ENCODE measurements around the gene NT5C2. TPM values are rescaled to one million over a fixed set of nuclear protein-coding genes. Genes with fewer than 3 reads are reported as not detected.
"Not testable (repeated sequence)": the region's sequence is repeated elsewhere in the genome, so short reads cannot be mapped to it uniquely, and the experiment has no call there.

Gene NT5C2
- total RNA-seq, 1 experiment from 2014 or later, result 74.6 TPM

GRCh38 chr10:103188853-103189252, 4.2 kb downstream of the NT5C2 start:
- Histone ChIP-seq H3K4me3 (ENCODE audit: low read length) (0 out of 2 replicates have a peak overlapping the region, but pooled peaks have one; percentile 21), H3K27ac (ENCODE audit: low read length) (no peak overlapping the region), H3K9me2 (replicated peaks; ENCODE audit: low read length) (no peaks in the 10 kb centered on the region), H3K9me3 (ENCODE audit: low read length) (no peaks in the 10 kb centered on the region), H3K79me2 (ENCODE audit: low read length) (peaks cover 96% of the 10 kb centered on the region), H3K4me2 (ENCODE audit: low read length) (peak overlapping the region; percentile 49; the same call in 1 of the 2 replicates), H3K36me3 (ENCODE audit: low read depth, low read length) (0 out of 2 replicates have a peak, but pooled peaks cover 3% of the 10 kb centered on the region), H3K27me3 (ENCODE audit: low read length) (no peaks in the 10 kb centered on the region), H3K9ac (ENCODE audit: low read length) (no peak overlapping the region), H2AFZ (ENCODE audit: low read length) (no peak overlapping the region), H3F3A (ENCODE audit: low read length, unreplicated experiment) (no peaks in the 10 kb centered on the region), H4K20me1 (ENCODE audit: low read length) (peaks cover 45% of the 10 kb centered on the region), H3K4me1 (ENCODE audit: insufficient read depth, low read length) (peaks cover 56% of the 10 kb centered on the region)
- intact Hi-C loops (cut with micrococcal nuclease), result no loop called here
- BruUV-seq (replicated peaks), result no TSS peak
- CTCF ChIA-PET, result interaction anchor here (0.6 to 0.7 kb wide), 2 partner anchors 42 to 50 kb away, joined by 3 read pairs; no protein-coding TSS in a partner anchor
- peak; percentile 8 for DNase-seq
- TF ChIP-seq EZH2phosphoT487 (IDR thresholded peaks at IDR 0.05; ENCODE audit: borderline replicate concordance, low read length) (no peak), CTCF (conservative IDR thresholded peaks at IDR 0.05; ENCODE audit: low read depth, low read length) (no peak), EZH2 (IDR thresholded peaks at IDR 0.05; ENCODE audit: low read length, unreplicated experiment) (no peak)
- POLR2A ChIA-PET (ENCODE audit: unreplicated experiment), result interaction anchor here (0.6 kb wide), 1 partner anchor 42 kb away, joined by 3 read pairs; no protein-coding TSS in a partner anchor
- ATAC-seq, result no peak

GRCh38 chr10:103186128-103186527, 6.9 kb downstream of the NT5C2 start:
- H4K20me1 ChIP-seq (ENCODE audit: low read length), result peaks cover 31% of the 10 kb centered on the region
- H3K4me2 ChIP-seq (ENCODE audit: low read length), result peak overlapping the region; percentile 26; the same call in 1 of the 2 replicates
- H3K36me3 ChIP-seq (ENCODE audit: low read depth, low read length), result peaks cover 12% of the 10 kb centered on the region; the same call in 1 of the 2 replicates
- H3K27ac ChIP-seq (ENCODE audit: low read length), result no peak overlapping the region
- H3K9me2 ChIP-seq (replicated peaks; ENCODE audit: low read length), result no peaks in the 10 kb centered on the region
- intact Hi-C loops (cut with micrococcal nuclease), result no loop called here
- H2AFZ ChIP-seq (ENCODE audit: low read length), result no peak overlapping the region
- H3K4me3 ChIP-seq (ENCODE audit: low read length), result no peak overlapping the region
- TF ChIP-seq EZH2 (IDR thresholded peaks at IDR 0.05; ENCODE audit: low read length, unreplicated experiment), result no peak
- no peak for TF ChIP-seq EZH2phosphoT487 (IDR thresholded peaks at IDR 0.05; ENCODE audit: borderline replicate concordance, low read length)
- TF ChIP-seq CTCF (conservative IDR thresholded peaks at IDR 0.05; ENCODE audit: low read depth, low read length), result no peak
- CTCF ChIA-PET, result no interaction called here
- DNase-seq (no peak), ATAC-seq (no peak)
- POLR2A ChIA-PET (ENCODE audit: unreplicated experiment), result no interaction called here
- H3K9ac ChIP-seq (ENCODE audit: low read length), result no peak overlapping the region
- peaks cover 99% of the 10 kb centered on the region for H3K79me2 ChIP-seq (ENCODE audit: low read length)
- H3K9me3 ChIP-seq (ENCODE audit: low read length), result no peaks in the 10 kb centered on the region
- peaks cover 50% of the 10 kb centered on the region for H3K4me1 ChIP-seq (ENCODE audit: insufficient read depth, low read length)
- H3K27me3 ChIP-seq (ENCODE audit: low read length), result no peaks in the 10 kb centered on the region
- no TSS peak for BruUV-seq (replicated peaks)
- no peaks in the 10 kb centered on the region for H3F3A ChIP-seq (ENCODE audit: low read length, unreplicated experiment)

GRCh38 chr10:103184615-103185014, 8.5 kb downstream of the NT5C2 start:
- Histone ChIP-seq H3K4me1 (ENCODE audit: insufficient read depth, low read length) (peaks cover 39% of the 10 kb centered on the region), H3K9me3 (ENCODE audit: low read length) (no peaks in the 10 kb centered on the region), H3K79me2 (ENCODE audit: low read length) (peaks cover 99% of the 10 kb centered on the region), H3K27ac (ENCODE audit: low read length) (no peak overlapping the region), H3K36me3 (ENCODE audit: low read depth, low read length) (peaks cover 26% of the 10 kb centered on the region), H3F3A (ENCODE audit: low read length, unreplicated experiment) (no peaks in the 10 kb centered on the region), H3K27me3 (ENCODE audit: low read length) (no peaks in the 10 kb centered on the region), H3K4me2 (ENCODE audit: low read length) (peak overlapping the region; percentile 20; the same call in 1 of the 2 replicates), H3K9me2 (replicated peaks; ENCODE audit: low read length) (no peaks in the 10 kb centered on the region), H3K4me3 (ENCODE audit: low read length) (no peak overlapping the region), H3K9ac (ENCODE audit: low read length) (no peak overlapping the region), H2AFZ (ENCODE audit: low read length) (no peak overlapping the region), H4K20me1 (ENCODE audit: low read length) (peaks cover 21% of the 10 kb centered on the region; the same call in 1 of the 2 replicates)
- TF ChIP-seq EZH2 (IDR thresholded peaks at IDR 0.05; ENCODE audit: low read length, unreplicated experiment), result no peak
- TF ChIP-seq EZH2phosphoT487 (IDR thresholded peaks at IDR 0.05; ENCODE audit: borderline replicate concordance, low read length), result no peak
- no peak for TF ChIP-seq CTCF (conservative IDR thresholded peaks at IDR 0.05; ENCODE audit: low read depth, low read length)
- ChIA-PET CTCF (no interaction called here), POLR2A (ENCODE audit: unreplicated experiment) (no interaction called here)
- intact Hi-C loops (cut with micrococcal nuclease), result no loop called here
- DNase-seq, result peak; percentile 18
- BruUV-seq (replicated peaks), result no TSS peak
- no peak for ATAC-seq

- peak overlapping the region; percentile 20; the same call in 1 of the 2 replicates for H3K4me2 ChIP-seq (ENCODE audit: low read length)
- DNase-seq, result peak; percentile 5
Measured at GRCh38 chr10:103183991-103184451, 9.1 kb downstream of the NT5C2 start.

More at GRCh38 chr10:103183991-103184451, 9.1 kb downstream of the NT5C2 start:
- Histone ChIP-seq H3K4me1 (ENCODE audit: insufficient read depth, low read length) (peaks cover 35% of the 10 kb centered on the region), H4K20me1 (ENCODE audit: low read length) (peaks cover 21% of the 10 kb centered on the region; the same call in 1 of the 2 replicates), H3K36me3 (ENCODE audit: low read depth, low read length) (peaks cover 30% of the 10 kb centered on the region), H3K79me2 (ENCODE audit: low read length) (peaks cover 98% of the 10 kb centered on the region)
- H3K27me3 ChIP-seq (ENCODE audit: low read length); intact Hi-C loops (cut with micrococcal nuclease); ATAC-seq; H3K9ac ChIP-seq (ENCODE audit: low read length); POLR2A ChIA-PET (ENCODE audit: unreplicated experiment); H3K9me2 ChIP-seq (replicated peaks; ENCODE audit: low read length); H3K9me3 ChIP-seq (ENCODE audit: low read length); H3K27ac ChIP-seq (ENCODE audit: low read length); BruUV-seq (replicated peaks); H2AFZ ChIP-seq (ENCODE audit: low read length); H3F3A ChIP-seq (ENCODE audit: low read length, unreplicated experiment); CTCF ChIA-PET; H3K4me3 ChIP-seq (ENCODE audit: low read length): not testable (repeated sequence)

Measured in PC-3 (cell line).